Esophagus muscularis mucosa (tissue), 4 donors: Measurements from ENCODE around the gene OXNAD1. TPM values are rescaled to one million over a fixed set of nuclear protein-coding genes. Genes with fewer than 3 reads are reported as not detected.

Source experiments
- DNase-seq: peaks from one replicate; pipeline ENCODE4 v3.0.0-alpha.2; 2017; ENCODE audit errors: extremely low spot score
- H3K27ac ChIP-seq, 4 donors: fragments of 200-600 bp; sonication (generic); replicated peaks in 1 of 4; 1 replicate in 3 of 4; 2 replicates in 1 of 4; pipeline ENCODE4 v1.5.1; 2016 to 2019; ENCODE audit warnings: mild to moderate bottlenecking in 1 of 4
- H3K27me3 ChIP-seq, 4 donors: fragments of 200-600 bp; sonication (generic); one replicate each; pipeline versions ENCODE4 v1.5.1 to v1.6.0; 2016 to 2019
- H3K36me3 ChIP-seq, 4 donors: fragments of 200-600 bp; sonication (generic); one replicate each; pipeline ENCODE4 v1.5.1; 2016 to 2019
- H3K4me1 ChIP-seq, 4 donors: fragments of 200-600 bp; sonication (generic); one replicate each; pipeline ENCODE4 v1.5.1; 2016 to 2019
- H3K4me3 ChIP-seq, 4 donors: fragments of 200-600 bp; sonication (generic); 1 replicate in 2 of 4; 2 replicates in 2 of 4; pipeline ENCODE4 v1.5.1; 2016 to 2019; ENCODE audit warnings: mild to moderate bottlenecking in 4 of 4, moderate library complexity in 1 of 4
- H3K9me3 ChIP-seq, 4 donors: fragments of 200-600 bp; sonication (generic); 1 replicate in 3 of 4; 2 replicates in 1 of 4; pipeline ENCODE4 v1.5.1; 2016 to 2019
- EP300 ChIP-seq: sonication (generic); formaldehyde crosslinking; IDR thresholded peaks from one replicate; pipeline ENCODE4 v1.6.1; 2017; ENCODE audit warnings: antibody characterized with exemption
- POLR2A ChIP-seq: fragments of 450-650 bp; IDR thresholded peaks from one replicate; pipeline ENCODE4 v1.6.1; 2017; ENCODE audit warnings: antibody characterized with exemption, moderate library complexity, mild to moderate bottlenecking, low read depth
- POLR2AphosphoS5 ChIP-seq, 2 donors: sonication (generic); formaldehyde crosslinking; IDR thresholded peaks; one replicate each; pipeline ENCODE4 v1.6.1; 2017; ENCODE audit warnings: antibody characterized with exemption in 2 of 2
- WGBS: methylation state at CpG from one replicate; pipeline ENCODE4 v1.1.5; 2018; 5-methylcytosine and 5-hydroxymethylcytosine counted together
- intact Hi-C: fragments of 100-400 bp; cut with DNase I; formaldehyde crosslinking; loops from one replicate; pipeline ENCODE4 v1.15.1; 2023
- total RNA-seq, 4 donors: library from RNA; depleted of rRNA; stranded (reverse); fragments of >200 nt; gene quantifications; one replicate each; pipeline versions ENCODE4 v1.1.0 to v1.2.1, GENCODE V29; 2016
- TF ChIP-seq, protein P1 (sequence below), 3 experiments: fragments of 200-600 bp in 2 of 3; fragments of 450-650 bp in 1 of 3; sonication (generic) in 2 of 3; IDR thresholded peaks; one replicate each; pipeline ENCODE4 v1.5.1; 2017 to 2019; ENCODE audit warnings: antibody characterized with exemption in 3 of 3, mild to moderate bottlenecking in 2 of 3, moderate library complexity in 1 of 3

The OXNAD1 gene
- total RNA-seq, 4 donors from 2014 or later, result 6.7 to 13.3 (median 10.2) TPM

- intact Hi-C loops, result no loop called here
- 88% methylated on average over 3 of the region's 3 CpGs for WGBS
- no peak for DNase-seq
- no peaks in the 10 kb centered on the region for H3K9me3 ChIP-seq
- H3K4me3 ChIP-seq, result no peak overlapping the region
- TF ChIP-seq POLR2AphosphoS5 (IDR thresholded peaks at IDR 0.05) (no peak), POLR2A (no peak), EP300 (no peak)
- TF ChIP-seq, protein P1, sequence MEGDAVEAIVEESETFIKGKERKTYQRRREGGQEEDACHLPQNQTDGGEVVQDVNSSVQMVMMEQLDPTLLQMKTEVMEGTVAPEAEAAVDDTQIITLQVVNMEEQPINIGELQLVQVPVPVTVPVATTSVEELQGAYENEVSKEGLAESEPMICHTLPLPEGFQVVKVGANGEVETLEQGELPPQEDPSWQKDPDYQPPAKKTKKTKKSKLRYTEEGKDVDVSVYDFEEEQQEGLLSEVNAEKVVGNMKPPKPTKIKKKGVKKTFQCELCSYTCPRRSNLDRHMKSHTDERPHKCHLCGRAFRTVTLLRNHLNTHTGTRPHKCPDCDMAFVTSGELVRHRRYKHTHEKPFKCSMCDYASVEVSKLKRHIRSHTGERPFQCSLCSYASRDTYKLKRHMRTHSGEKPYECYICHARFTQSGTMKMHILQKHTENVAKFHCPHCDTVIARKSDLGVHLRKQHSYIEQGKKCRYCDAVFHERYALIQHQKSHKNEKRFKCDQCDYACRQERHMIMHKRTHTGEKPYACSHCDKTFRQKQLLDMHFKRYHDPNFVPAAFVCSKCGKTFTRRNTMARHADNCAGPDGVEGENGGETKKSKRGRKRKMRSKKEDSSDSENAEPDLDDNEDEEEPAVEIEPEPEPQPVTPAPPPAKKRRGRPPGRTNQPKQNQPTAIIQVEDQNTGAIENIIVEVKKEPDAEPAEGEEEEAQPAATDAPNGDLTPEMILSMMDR (IDR thresholded peaks at IDR 0.05), result no peak
- H3K27ac ChIP-seq, result peak overlapping the region in 1 of 4 donors; percentile 11
- peaks cover 0 to 25% (median 15%) of the 10 kb centered on the region in 4 donors for H3K36me3 ChIP-seq
- H3K27me3 ChIP-seq, result no peaks in the 10 kb centered on the region
- peaks cover 31 to 75% (median 60%) of the 10 kb centered on the region in 4 donors for H3K4me1 ChIP-seq
These were observed 89.3 kb downstream of the OXNAD1 start for GRCh38 chr3:16354291-16354690.

Other genes with a start within 250 kb of the OXNAD1 start
- gene GALNT15, start 90.5 kb upstream of the OXNAD1 start, total RNA-seq, result 100 to 1,000 TPM in 3 of 4 donors, 10 to 100 TPM in 1; 76.0 to 320 (median 135) TPM
- 10 to 100 TPM; 27.2 to 50.7 (median 37.6) TPM for gene DPH3, start 269 bp upstream of the OXNAD1 start, total RNA-seq
- gene RFTN1, start 248.5 kb downstream of the OXNAD1 start, total RNA-seq, result 100 to 1,000 TPM in 2 of 4 donors, 10 to 100 TPM in 2; 79.7 to 142 (median 104) TPM